ENCODE results near the gene NYNRIN. TPM values are rescaled to one million over a fixed set of nuclear protein-coding genes. Genes with fewer than 3 reads are reported as not detected.

Gene NYNRIN
- 9.7 and 33.2 TPM in 2 replicates for total RNA-seq

DNA sequence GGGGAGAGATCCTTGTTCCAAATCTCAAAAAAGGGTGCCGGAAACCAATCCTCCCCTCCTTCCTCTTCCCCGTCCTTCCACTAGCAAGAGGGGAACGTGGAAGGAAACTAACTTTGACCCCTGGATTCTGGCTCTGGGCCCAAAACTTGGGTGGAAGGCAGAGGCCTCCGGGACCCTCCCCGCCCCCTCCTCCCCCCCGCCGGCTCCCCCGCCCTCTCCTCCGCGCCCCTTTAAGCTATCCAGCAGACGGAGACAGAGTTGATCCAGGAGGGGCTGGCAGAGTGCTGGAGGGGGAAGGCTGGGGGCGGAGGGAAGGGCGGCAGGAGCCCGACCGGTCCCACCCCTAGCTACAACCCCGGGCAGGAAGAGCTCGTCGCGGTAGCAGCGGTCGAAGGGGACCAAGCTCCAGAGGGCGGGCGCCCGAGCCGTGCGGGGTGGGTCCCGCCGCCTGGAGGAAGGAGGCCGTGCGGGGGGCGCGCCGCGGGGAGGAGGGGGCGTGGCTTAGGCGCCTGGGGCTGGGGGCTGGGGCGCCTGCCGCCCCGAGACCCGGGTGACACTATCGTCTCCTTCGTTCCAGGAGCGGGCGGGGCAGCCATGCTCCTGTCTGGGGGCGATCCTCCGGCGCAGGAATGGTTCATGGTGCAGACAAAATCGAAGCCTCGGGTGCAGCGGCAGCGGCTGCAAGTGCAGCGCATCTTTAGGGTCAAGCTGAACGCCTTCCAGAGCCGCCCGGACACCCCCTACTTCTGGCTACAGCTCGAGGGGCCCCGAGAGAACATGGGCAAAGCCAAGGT is at the start of gene NYNRIN:
NYNRIN (plus strand) TSS at position 351 of the 794 bp plus-strand sequence; CDS start at position 595, 244 bp downstream.

DNA sequence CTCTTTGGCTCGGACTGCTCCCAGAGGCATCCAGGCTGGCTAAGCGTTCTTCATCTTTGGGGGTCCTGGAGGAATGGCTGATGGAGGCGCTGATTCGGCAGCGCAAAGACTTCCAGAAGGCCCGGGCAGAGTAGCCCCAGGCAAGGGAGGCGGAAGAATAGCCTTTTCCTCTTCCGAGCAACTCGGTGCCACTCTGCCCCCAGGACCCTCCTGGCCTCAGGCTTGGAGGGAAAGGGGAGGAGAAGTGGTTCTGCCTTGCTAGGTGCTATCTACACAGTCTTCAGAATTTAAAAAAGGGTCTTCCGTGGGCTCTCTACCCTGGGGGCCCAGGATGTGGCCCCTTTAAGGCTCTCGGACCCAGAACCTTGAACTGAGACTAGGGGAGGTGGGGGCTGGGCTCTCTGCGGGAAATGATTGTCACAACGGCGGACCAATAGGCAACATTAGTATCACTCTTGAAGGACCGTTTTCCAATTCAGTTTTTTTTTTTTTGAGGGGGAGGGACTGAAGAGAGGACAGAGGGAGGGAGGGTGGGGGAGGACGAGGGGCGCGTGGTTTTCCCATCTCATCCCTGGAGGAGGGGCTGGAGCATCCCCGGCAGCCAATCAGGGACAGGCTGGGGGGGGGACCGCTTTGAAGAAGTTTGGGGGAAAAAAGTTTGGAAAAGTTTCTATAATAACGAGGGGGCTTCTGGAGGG is 31.1 kb upstream of the NYNRIN start, which contains the start of gene NFATC4:
NFATC4 (plus strand) TSS at position 671 of the 698 bp plus-strand sequence. CDS start 157 bp downstream, outside the sequence.

DNA sequence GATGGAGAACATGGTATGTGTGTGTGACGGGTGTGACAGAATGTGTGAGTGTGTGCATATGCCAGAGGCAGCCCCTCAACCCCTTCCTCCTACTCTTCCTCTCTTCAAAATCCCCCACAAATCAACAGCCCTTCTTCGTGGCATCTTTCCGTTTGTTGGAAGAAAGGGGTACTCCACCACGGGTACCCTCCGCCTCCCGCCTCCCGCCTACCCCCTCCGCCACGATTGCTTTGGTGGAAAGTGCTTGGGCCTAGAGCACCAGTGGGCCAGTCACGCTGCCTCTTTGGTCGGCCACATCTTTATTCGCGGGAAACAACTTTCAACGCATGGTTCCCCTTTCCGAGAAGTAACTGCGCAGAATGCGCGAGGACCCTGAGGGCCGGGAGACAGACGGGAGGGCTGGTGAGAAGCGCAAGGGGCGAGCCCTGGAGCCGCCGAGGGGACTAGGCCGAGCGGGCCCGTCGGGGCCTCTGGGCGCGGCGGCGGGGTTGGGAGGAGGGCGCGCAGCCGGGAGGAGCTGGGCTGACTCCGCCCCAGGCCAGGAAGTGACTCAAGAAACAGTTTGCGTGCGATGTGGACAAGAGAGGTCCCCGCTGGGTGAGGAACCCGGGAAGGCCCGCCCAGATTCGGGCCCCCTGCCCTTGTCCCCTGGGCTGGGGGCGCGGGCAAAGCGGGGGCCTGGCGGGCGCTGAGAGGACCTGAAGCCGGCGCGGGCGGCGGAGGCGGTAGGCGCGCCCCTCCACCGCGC is 30.8 kb downstream of the NYNRIN start, which contains the start of the genes CBLN3 and KHNYN:
CBLN3 (minus strand) TSS at position 274 of the 748 bp plus-strand sequence. CDS start 614 bp downstream, outside the sequence.
KHNYN (plus strand) TSS at position 560 of the 748 bp plus-strand sequence. CDS start 777 bp downstream, outside the sequence.

DNA sequence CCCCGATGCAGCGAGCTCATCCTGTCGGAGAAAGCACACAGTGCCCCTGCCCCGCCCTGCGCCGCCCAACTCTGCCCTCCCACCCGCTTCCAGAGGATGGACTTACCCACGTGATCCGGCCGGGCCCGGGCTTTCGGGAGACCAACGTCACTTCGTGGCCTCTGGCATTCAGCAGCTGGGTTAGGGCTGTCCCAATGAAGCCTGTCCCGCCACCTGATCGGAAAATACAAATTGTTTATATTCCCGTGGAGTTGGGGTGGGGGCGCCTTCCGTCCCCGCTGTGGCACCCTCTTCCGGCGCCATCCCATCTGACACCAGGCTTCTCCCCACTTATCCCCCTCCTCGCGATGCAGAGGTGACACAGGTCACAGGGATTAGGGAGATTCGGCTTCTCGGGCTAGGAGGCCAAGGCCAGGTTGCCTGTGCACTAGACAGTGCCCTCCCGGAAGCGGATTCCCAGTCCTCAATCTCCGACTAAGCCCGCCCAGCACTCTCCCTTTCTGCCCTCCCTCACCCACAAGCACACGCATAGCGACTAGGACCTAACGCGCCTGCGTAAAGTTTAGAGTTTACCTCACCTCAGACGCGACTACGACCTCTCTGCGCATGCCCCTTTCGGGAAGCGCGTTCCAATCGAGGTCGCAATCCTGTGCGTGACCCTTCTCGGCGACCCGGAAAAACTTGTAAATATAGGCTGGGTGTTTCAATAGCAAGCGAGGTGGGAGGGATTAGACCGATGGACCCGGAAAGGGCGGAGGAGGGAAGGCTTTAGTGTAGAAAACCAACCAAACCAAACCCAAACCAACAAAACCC is 43.6 kb downstream of the NYNRIN start, which contains the start of gene SDR39U1:
SDR39U1 (minus strand) TSS at position 537 of the 813 bp plus-strand sequence; CDS start at position 530, 7 bp downstream.

Other genes with a start within 250 kb of the NYNRIN start
- gene IRF9, start 237.7 kb upstream of the NYNRIN start, total RNA-seq: 44.6 and 54.7 TPM in 2 replicates
- 2.2 and 28.7 TPM in 2 replicates for gene REC8, start 226.9 kb upstream of the NYNRIN start, total RNA-seq
- 24.0 and 41.4 TPM in 2 replicates for gene IPO4, start 210.2 kb upstream of the NYNRIN start, total RNA-seq
- gene TM9SF1, start 203.6 kb upstream of the NYNRIN start, total RNA-seq: 67.5 and 79.2 TPM in 2 replicates
- gene TSSK4, start 193.3 kb upstream of the NYNRIN start, total RNA-seq: 0.13 TPM in 1 of 2 replicates, not detected in the other
- 37.2 and 42.5 TPM in 2 replicates for gene CHMP4A, start 185.5 kb upstream of the NYNRIN start, total RNA-seq
- gene MDP1, start 182.9 kb upstream of the NYNRIN start, total RNA-seq: 18.0 and 22.0 TPM in 2 replicates
- 189 and 190 TPM in 2 replicates for gene NEDD8, start 166.6 kb upstream of the NYNRIN start, total RNA-seq
- 60.1 and 72.7 TPM in 2 replicates for gene GMPR2, start 166.1 kb upstream of the NYNRIN start, total RNA-seq
- gene TINF2, start 156.4 kb upstream of the NYNRIN start, total RNA-seq: 47.3 and 57.3 TPM in 2 replicates
- gene TGM1, start 135.8 kb upstream of the NYNRIN start, total RNA-seq: 0.52 and 1.8 TPM in 2 replicates
- gene RABGGTA, start 127.4 kb upstream of the NYNRIN start, total RNA-seq: 19.6 and 28.6 TPM in 2 replicates
- 17.3 and 21.1 TPM in 2 replicates for gene DHRS1, start 99.2 kb upstream of the NYNRIN start, total RNA-seq
- 18.2 and 18.6 TPM in 2 replicates for gene NOP9, start 99.2 kb upstream of the NYNRIN start, total RNA-seq
- 0.16 and 1.9 TPM in 2 replicates for gene CIDEB, start 91.0 kb upstream of the NYNRIN start, total RNA-seq
- gene LTB4R2, start 88.9 kb upstream of the NYNRIN start, total RNA-seq: 1.2 and 2.3 TPM in 2 replicates
- 0.91 and 2.1 TPM in 2 replicates for gene LTB4R, start 87.5 kb upstream of the NYNRIN start, total RNA-seq
- 0.39 and 0.88 TPM in 2 replicates for gene ADCY4, start 63.9 kb upstream of the NYNRIN start, total RNA-seq
- 0.65 TPM in 1 of 2 replicates, not detected in the other for gene RIPK3, start 59.0 kb upstream of the NYNRIN start, total RNA-seq
- 36.1 and 111 TPM in 2 replicates for gene NFATC4, start 30.8 kb upstream of the NYNRIN start, total RNA-seq
- gene CBLN3, start 30.7 kb downstream of the NYNRIN start, total RNA-seq: 1.6 and 5.3 TPM in 2 replicates
- gene KHNYN, start 31.0 kb downstream of the NYNRIN start, total RNA-seq: 33.4 TPM in 2 replicates
- gene SDR39U1, start 43.8 kb downstream of the NYNRIN start, total RNA-seq: 17.5 and 25.7 TPM in 2 replicates
- not detected in 2 replicates for gene CMA1, start 109.3 kb downstream of the NYNRIN start, total RNA-seq
- gene CTSG, start 177.2 kb downstream of the NYNRIN start, total RNA-seq: not detected in 2 replicates
- not detected in 2 replicates for gene GZMH, start 210.7 kb downstream of the NYNRIN start, total RNA-seq
- not detected in 2 replicates for gene GZMB, start 235.2 kb downstream of the NYNRIN start, total RNA-seq